Stromal cell of bone marrow (primary cell): ENCODE measurements around the gene SLCO4A1.

Experiments used
- DNase-seq: peaks from one replicate; pipeline ENCODE4 v3.0.0-alpha.2; 2012; ENCODE audit warnings: low read depth

Gene SLCO4A1

GRCh38 chr20:62653373-62653772 is 11.1 kb downstream of the SLCO4A1 start:
- no peak for DNase-seq

GRCh38 chr20:62653951-62654685 is 11.8 kb downstream of the SLCO4A1 start:
- DNase-seq = no peak

DNA sequence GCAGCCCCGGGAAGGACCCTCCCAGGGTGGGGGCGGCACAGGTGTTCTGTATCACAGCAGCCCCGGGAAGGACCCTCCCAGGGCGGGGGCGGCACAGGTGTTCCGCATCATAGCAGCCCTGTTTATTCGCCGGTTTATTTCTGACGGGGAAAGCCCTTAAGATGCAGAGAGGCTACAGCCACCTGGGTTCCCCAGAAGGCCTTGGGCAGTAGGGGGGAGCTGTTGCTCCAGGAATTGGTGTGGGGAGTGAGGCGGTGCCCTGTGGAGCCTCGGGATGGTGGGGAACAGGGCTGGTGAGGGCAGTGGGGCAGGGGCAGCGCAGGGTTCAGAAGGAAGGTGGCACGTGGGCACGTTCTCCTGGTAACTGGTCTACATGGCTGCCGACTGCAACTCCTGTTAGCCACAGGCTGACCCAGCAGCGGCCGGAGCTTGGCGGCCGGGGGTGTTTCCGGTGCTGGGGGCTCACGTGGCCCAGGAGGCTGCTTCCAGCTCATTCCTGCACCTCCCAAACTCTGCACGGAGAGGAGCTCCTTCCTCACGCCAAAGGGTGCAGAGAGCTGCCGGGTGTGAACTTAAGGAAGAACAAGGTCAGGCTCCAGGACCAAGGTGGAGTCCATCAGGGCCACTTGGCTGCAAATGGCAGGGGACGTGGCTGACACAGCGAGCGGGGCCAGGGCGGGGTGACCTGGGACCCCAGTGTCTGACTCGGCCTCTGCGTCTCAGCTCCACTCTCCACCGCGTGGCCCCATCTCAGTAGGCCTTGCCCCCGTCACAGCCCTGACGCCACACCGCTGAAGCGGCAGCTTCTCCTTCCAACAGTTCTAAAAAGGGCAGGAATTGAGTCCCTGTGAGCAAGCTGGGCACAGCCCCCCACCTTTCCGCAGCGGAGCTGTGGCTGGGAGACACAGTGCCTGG is 13.2 kb downstream of the SLCO4A1 start:
- DNase-seq = no peak

DNA sequence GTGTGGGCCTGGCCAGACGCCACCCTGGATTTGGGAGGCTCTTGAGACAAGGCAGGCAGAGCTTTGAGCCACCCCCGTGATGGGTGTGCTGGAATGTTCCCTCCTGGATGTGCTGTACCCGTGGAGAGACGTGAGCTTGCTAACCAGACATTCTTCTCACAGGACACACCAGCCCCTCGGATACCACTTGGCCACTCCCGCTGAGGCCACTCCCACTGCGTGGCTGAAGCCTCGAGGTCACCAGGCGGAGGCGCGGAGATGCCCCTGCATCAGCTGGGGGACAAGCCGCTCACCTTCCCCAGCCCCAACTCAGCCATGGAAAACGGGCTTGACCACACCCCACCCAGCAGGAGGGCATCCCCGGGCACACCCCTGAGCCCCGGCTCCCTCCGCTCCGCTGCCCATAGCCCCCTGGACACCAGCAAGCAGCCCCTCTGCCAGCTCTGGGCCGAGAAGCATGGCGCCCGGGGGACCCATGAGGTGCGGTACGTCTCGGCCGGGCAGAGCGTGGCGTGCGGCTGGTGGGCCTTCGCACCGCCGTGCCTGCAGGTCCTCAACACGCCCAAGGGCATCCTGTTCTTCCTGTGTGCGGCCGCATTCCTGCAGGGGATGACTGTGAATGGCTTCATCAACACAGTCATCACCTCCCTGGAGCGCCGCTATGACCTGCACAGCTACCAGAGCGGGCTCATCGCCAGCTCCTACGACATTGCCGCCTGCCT is 14.1 kb downstream of the SLCO4A1 start:
- DNase-seq = no peak

DNA sequence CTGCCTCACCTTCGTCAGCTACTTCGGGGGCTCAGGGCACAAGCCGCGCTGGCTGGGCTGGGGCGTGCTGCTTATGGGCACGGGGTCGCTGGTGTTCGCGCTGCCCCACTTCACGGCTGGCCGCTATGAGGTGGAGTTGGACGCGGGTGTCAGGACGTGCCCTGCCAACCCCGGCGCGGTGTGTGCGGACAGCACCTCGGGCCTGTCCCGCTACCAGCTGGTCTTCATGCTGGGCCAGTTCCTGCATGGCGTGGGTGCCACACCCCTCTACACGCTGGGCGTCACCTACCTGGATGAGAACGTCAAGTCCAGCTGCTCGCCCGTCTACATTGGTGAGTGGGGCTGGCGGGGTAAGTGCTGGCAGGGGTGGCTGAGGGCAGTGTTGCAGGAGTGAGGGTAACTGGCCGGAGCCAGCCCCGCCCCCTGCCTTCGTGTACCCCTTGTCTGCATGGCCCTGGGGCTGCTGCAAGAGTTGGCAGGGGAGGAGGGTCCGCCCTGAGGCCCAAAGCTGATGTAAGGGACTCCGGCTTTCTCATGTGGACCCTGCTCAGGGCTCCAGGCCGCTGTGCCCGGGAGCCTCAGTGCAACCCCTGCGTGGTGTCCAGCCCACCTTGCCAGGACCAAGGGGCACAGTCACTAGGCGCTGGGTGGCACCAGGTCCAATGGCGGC is 14.8 kb downstream of the SLCO4A1 start:
- DNase-seq = no peak

GRCh38 chr20:62657589-62657942 is 15.3 kb downstream of the SLCO4A1 start:
- DNase-seq = no peak

GRCh38 chr20:62657956-62658355 is 15.7 kb downstream of the SLCO4A1 start:
- DNase-seq = no peak

DNA sequence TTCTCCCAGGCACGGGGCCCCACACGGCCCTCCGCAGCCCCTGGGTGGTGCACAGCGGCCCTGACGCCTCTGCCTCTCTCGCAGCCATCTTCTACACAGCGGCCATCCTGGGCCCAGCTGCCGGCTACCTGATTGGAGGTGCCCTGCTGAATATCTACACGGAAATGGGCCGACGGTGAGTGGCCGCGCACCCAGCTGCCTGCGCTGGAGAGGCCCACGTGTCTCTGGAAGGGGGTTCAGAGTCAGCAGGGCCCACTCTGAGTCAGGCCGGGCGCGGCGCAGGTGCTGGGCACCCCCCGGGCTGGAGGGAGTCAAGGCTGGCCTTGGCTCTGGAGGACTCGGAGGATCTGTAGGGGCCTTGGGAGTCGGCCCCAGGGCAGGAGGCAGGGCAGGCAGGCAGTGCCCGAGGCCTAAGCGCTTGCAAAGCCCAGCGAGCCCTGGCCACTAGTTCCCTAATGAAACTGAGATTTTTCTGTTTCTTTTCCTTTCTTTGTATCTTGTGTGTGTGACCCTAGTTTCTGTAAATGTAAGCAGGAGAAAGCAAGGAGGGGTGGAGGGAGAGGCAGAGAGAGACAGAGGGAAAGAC is 16.4 kb downstream of the SLCO4A1 start:
- DNase-seq = no peak

GRCh38 chr20:62659488-62660239 is 17.4 kb downstream of the SLCO4A1 start:
- DNase-seq = no peak

DNA sequence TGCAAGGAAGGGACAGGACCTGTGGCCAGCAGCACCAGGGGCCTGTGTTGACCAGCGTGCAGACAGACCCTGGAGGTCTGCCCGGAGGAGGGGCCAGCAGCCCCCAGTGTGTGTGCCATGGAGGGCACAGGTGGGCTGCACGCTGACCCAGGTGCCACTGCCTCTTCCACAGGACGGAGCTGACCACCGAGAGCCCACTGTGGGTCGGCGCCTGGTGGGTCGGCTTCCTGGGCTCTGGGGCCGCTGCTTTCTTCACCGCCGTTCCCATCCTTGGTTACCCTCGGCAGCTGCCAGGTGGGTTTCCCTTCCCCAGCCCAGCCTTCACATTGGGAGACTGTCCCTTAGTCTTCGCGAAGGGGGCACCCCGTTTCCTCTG is 17.9 kb downstream of the SLCO4A1 start:
- no peak for DNase-seq

- DNase-seq = no peak
These were observed 18.5 kb downstream of the SLCO4A1 start for GRCh38 chr20:62660768-62661167.

- DNase-seq = no peak
These were observed 19.3 kb downstream of the SLCO4A1 start for GRCh38 chr20:62661647-62662046.

- peak; percentile 77 for DNase-seq
These were observed 20.1 kb downstream of the SLCO4A1 start for GRCh38 chr20:62662422-62662821.

- no peak for DNase-seq
These were observed 21.1 kb downstream of the SLCO4A1 start for GRCh38 chr20:62663145-62664018.

GRCh38 chr20:62664019-62664971 is 22.0 kb downstream of the SLCO4A1 start:
- no peak for DNase-seq

DNA sequence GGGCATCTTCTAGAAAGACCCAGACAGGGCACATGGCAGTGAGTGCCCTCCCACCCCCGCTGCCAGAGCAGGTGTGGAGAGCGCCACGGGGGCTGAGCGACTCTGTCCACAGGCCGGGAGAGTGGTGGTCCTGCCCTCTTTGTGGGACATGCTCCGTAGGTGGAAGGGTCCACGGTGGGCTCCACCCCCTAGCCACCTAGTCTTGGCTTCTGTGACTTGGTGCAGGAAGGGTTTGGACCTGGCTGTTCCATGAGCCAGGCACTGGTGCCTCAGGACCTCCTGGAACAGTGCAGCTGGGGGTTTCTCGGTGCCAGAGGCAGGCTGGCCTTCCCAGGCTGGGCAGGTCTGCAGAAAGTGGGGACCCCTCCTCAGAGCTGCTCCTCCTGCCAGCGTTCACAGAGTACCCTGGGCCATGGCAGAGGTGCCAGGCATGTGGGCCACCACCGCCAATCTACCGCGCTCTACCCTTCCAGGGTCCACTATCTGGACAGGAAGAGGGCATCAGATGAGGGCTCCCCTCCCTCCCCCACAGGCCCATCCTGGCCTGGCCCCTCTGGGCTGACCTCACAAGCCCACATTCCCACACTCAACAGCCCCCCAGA is 23.0 kb downstream of the SLCO4A1 start:
- DNase-seq = no peak

GRCh38 chr20:62665826-62666735 is 23.8 kb downstream of the SLCO4A1 start:
- DNase-seq = no peak
